GM20431 (cell line): ENCODE measurements around the gene LPCAT3.

Experiments used
- in situ Hi-C: fragments of 300-500 bp; cut with MseI, MboI; formaldehyde crosslinking; loops from one replicate; pipeline ENCODE4 v1.15.0; 2020; ENCODE audit warnings: low sequenced_read_pairs; ENCODE audit not compliant: unreplicated experiment

Gene LPCAT3

DNA sequence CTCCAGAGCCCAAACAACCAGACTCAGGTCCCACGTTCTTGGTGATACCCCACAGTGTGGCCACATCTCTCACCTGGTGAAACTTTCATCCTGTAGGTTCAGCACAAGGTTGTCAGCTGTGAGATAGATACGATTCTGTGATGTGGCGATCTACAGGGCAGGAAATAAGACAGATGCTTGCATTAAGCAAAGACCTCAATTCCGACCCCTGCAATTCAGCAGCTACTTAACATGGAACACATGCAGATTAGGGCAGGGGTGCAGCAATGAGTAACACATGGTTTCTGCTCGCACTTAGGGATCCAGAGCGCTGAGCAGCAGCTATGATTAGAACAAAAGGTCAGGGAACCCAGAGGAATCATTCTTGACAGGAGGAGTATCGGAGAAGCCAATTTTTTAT lies 51.9 kb downstream of the LPCAT3 start:
- in situ Hi-C loops = no loop called here

DNA sequence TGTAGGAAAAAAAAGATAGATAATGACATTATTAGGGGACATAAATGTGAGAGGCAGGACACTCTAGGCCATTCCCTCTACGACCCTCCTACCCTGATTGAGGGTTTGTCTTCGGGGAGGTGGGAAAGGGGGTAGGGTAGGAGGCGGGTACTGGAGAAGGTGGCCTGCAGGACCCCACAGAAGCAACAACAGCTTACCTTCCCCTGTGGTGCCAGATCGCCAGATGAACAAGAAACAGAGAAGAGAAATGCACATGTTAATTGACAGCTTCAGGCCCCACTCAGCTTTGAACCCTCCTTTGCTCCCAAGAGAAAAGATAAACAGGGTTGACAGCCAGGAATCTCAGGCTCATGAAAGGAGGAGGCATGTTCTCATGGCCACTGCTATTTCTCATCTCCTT lies 52.6 kb downstream of the LPCAT3 start:
- in situ Hi-C loops = no loop called here

DNA sequence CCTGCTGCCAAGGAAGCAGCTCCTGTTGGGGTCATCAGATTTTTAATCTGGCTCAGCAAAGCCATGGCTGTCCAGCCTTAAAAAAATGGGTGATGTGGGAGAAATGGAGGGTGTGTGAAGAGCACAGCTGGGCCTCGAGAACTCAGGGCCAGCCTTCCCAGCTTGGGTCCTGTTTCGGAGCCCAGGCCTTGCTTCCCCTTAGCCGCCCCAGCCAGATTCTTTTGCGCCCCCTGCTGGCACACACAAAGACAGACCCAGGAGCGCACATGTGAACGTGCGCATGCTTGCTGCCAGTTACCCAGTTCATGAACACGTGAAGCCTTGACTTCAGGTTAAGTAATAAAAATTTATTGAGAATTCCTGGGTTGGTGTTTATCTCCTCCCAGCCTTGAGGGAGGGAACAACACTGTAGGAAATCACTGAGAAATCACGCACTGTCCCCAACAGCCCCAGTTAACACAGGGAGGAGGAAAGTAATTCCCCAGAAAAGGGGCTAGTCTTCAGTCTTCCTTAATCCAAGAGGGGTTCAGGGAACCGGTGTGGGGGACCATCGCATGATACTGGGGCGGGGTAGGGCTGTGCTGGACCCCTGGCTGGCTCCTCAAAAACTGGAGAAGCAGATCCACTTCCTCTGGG lies 53.1 kb downstream of the LPCAT3 start:
- in situ Hi-C loops = no loop called here

DNA sequence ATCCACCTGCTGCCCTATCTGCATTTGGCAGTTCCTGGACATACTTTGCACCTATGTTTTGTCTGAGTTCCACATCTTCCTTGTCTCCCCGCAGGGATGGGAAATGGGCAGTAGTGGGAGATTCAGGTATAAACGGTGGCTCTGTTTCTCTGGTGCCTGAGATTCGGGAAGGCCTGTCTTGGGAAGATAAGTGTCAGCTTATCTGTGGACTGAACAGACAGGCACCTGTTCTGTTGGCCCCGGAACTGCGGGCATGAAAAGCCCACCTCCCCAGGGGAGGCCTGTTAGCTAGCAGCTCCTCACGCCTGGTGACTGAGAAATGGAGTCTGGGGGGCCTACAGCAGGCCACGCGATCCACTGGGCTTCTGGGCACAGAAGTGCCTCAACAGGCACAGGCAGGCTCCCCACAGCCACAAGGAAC lies 53.7 kb downstream of the LPCAT3 start:
- in situ Hi-C loops = no loop called here

DNA sequence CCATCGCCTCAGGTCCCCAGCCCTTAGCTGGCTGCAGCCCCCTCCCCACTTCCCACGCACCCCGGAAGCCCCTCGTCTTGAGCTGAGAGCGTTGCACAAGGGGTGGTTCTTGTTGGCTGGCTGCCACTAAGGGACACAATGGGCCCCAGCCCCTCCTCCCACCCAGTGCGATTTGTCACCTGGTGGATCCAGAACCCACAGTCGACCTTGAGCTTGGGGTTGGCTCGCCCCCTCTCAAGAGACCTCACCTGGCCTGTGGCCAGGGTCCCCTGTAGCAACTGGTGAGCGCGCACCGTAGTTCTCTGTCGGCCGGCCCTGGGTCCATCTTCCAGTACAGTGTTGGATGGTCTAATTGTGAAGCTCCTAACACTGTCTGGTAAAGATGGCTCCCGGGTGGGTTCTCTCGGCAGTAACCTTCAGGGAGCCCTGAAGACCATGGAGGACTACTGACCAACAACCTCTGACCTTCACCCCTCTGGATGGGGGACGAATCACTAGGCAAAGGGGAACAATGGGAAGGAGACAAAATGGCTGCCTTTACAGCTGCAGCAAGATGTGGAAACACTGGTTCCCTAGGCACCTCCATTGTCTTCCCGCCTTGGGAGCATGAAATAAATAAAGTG lies 54.4 kb downstream of the LPCAT3 start:
- in situ Hi-C loops = no loop called here

DNA sequence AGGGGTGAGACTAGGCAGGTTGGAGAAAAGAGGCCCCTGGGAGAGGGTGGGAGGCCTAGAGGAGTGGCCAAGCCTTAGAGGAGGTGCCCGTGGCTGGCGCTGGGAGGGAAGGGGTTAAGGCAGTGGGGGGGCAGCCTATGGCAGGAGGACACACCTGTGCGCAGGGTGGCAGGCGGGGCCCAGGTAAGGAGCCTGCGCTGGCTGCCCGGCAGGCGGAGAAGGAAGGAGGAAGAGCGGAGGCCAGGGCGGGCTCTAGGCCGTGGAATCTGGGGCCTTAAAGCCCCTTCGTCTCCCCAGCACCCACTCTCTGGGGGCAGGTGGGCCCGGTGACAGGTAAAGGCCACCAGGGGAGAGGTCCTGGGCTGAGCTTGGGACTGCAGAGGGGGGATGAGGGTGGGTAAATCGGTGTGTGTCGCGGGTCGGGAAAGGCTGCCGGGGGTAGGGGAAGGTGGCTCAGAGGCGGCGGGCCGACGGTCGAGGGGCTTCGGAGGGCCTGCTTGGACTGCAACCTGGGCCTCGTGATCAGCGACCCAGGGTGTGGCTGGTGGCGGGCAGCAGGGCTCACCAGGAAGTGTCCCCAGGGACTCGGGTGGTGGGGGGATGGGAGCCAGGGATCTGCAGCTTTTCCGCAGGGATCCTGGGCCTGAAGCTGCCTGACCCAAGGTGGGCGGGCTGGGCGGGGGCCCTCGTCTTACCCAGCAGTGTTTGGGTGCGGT lies 55.1 kb downstream of the LPCAT3 start:
- in situ Hi-C loops = no loop called here

DNA sequence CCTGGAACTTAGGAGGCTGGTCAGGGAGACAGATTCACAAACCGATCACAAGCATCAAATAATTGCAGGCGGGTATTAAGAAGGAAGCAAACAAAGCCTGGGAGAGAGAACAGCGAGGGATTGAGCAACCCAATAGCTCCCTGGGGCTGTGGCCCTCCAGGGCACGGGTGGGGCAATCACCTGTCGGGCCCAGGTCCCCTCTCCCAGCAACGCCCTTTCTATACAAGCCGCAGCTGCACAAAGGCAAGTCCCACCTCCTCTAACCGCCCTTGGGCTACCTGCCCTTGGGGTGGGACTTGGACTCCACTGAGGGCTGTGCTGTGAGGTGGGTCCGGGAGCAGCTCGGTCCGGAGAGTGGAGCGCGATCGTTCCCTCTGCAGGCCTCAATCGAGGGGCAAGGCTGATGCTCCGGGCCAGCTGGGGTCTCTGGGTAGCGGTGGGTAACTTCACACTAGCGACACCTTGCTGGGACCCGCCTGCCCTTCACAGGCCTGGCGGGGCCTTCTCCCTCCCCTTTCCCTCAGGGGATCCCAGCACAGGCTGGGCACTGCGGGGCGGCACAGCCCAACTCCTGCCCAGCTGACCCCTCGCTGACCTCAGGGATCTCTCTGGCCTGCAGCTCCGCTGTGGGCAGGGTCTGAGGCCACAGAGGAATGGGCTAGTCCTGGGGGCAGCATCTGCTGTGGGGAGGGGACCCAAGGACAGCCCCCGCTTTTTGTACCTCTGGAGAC lies 55.8 kb downstream of the LPCAT3 start:
- in situ Hi-C loops = no loop called here

DNA sequence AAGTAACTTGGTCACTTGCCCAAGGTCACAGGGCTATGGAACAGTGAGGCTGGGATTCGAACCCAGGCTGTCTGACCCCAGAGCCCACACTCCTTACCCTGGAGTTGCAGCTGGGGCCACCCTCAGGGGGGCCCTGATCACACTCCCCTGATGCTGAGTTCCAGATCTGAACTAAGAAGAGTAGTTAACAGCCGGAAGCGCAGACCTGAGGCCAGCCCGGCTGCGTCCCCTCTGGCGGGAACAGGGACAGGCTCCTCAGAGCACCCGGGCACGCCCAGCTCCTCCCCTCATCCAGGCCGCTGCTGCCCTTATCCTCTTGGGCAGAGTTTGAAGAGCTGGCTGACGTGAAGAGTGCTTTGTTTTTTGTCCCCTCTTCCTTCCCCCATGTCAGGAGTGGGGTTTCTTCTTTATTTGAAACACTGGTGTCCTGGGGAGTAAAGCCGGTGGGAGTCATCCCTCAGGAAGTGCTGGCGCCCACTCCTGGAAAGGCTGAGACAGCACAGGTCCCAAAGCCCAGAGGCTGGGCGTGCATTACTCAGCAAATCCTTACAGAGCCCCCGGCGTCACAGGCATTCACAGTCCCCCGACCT lies 56.5 kb downstream of the LPCAT3 start:
- in situ Hi-C loops = no loop called here

DNA sequence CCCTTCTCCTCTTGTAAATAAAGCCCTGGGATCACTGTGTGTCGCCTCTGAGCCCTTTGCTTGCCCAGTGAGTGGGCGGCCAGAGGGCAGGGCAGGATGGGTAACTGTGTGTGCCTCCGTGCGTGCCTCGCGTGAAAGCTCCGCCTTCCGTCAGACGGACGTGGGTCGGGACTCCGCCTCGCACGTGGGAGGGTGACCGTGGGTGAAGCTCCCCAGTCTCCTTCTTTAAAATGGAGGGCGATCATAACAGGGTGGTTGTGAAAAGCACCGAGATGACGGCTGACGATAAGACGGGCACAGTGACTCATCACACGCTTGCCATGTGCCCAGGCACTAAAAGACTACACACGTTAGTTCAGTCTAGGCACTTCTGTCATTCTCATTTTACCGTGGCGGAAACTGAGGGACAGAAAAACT lies 57.0 kb downstream of the LPCAT3 start:
- in situ Hi-C loops = no loop called here

DNA sequence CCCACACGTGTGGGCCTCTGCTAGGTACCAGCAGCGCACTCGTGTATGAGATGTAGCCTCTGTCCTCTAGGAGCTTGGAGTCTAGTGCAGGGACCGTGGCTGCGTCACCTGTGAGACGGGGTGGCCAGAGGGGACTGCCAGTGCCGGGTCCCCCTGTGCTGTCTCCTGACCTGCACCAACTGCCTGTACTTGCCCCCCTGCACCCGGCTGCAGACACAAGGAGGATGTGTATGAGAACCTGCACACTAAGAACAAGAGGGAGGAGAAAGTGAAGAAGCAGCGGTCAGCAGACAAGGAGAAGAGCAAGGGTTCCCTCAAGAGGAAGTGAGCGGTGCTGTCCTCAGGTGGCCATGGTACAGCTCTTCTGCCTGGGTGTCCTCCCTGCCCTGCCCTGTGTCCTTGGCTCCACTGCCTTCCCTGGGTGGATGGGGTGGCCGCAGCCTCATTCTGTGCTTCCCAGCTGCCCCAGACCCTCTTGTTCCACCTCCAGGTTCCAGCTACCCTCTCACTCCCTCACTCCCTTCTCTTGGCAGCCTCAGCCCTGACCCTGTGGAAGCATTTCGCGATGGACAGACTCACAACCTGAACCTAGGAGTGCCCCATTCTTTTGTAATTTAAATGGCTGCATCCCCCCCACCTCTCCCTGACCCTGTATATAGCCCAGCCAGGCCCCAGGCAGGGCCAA lies 57.5 kb downstream of the LPCAT3 start:
- in situ Hi-C loops = no loop called here

DNA sequence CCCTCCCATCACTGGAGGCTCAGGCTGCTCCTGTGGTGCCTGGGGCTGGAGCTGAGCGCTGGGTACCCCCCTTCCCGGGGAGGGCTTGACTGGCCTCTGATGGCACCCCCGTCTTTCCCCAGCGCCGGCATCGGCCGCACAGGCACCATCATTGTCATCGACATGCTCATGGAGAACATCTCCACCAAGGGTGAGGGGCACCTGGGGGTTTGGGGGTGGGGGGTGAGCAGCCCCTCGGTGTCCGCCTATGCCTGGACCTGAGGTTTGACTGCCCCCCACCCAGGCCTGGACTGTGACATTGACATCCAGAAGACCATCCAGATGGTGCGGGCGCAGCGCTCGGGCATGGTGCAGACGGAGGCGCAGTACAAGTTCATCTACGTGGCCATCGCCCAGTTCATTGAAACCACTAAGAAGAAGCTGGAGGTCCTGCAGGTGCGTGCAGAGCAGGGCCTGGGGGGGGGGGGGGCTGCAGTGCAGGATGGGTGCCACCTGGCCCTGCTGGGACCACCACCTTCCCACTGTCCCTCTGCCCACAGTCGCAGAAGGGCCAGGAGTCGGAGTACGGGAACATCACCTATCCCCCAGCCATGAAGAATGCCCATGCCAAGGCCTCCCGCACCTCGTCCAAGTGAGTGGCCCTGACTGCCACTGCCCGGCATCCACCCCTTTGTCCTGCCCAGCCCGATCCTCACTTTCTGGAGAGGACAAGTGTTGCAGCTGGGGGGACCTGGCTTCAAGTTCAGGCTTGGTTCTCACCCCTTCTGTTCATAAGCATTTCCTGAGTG lies 58.3 kb downstream of the LPCAT3 start:
- in situ Hi-C loops = no loop called here

DNA sequence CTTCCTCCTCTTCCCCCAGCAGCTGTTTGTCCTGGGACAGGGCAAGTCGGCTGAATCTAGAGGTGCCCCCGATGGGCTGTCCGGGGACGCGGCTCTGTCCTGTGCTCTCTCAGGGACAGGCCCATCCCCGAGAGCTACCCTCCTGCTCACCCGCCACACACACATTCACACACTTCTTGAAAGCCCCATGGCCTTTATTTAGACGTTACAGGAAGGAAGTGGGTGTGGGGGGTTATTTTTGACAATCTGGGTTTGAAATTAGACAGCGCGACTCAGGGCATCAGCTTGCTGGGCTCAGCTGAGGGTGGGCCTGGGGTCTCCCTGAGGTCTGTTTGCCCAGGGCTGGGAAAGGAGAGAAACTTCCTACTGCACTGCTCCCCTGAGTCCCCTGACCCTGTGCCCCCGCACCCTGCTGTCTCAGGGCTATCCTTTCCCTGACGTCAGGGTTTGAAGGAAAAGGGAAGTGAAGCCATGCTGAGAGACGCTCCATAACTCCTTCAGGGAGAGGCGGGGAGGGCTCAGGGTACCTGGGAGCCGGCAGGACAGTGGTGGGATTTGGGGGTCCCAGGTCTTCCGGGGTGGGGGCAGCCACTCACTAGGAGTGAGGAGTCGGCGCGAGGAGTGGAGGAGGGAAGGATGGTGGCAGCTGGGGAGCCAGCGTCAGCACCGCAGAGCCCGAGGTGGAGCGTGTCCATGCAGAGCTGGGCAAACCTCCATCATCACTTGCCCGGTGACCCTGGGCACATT lies 59.0 kb downstream of the LPCAT3 start:
- in situ Hi-C loops = no loop called here

DNA sequence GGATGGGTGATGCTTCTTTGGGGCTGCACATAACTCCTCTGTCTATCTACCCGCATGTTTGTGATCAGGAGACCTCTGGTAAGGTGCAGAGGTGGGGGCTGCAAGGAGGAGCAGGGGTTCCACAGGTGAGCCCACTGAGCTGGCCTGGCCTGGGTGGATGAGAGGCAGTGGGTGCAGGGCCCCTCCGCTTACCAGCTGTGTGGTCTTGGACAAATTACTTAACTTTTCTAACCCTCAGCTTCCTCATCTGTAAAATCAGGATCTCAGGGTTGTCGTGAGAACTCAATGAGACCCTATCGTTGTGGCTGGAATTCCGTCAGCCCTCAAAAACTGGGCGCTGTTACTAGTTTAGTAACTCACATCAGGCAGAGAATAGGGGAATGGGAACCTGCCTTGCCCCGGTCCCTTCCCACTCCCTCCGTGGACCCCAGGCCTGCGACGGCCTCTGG lies 59.6 kb downstream of the LPCAT3 start:
- in situ Hi-C loops = no loop called here

DNA sequence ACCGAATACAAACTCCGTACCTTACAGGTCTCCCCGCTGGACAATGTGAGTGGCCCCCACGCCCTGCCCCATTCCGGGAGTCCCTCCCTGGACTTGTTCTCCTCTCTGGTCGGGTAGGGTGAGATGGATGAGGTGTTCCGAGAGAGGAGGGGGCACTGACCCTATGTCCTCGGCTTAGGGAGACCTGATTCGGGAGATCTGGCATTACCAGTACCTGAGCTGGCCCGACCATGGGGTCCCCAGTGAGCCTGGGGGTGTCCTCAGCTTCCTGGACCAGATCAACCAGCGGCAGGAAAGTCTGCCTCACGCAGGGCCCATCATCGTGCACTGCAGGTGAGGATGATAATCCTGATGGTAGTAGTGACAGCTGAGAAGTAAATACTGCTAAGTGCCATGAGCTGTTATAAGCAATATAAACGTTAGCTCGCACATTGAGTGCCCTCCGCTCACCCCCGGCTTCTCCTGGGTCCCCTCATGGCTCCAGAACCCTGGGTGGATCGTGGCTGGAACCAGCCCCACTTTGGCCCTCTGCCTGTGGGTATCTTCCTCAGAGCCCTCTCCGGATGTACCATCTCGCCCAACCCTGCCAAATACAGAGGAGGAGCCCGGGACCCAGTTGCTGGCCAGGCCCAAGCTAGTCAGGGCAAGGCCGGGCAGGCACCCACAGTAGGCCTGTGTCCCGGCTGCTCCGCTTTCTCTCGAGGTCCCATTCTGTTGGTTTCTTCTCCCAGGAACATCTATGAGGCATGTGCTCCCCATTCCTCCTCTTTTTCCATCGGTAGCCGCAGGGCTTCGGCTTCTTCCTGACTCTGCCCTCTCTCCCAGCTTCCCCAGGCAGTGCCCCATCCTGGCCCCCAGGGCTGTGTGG lies 60.3 kb downstream of the LPCAT3 start:
- in situ Hi-C loops = no loop called here

DNA sequence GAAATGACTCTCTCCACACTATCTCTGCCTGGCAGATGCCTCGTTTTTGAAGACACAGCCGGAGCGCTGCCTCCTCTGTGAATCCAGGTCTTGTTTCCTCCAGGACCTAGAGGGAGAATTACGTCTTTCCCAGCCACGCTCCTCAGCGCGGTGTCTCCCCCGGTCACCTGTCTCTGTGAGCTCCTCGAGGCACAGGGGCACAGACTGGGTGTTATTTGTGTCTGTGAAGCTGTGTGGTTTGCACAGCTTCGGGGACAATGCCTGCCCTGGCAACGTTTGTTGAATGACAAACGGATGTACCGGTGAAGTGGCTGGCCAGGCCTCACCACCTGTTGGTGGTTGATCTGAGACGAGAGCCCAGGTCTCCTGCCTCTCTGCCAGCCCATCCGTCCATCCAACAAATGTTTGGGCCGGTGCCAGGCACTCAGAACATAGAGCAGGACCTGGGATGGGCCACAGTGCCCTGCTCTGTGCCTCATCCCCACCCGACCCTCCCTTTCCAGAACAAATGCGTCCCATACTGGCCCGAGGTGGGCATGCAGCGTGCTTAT lies 61.0 kb downstream of the LPCAT3 start:
- in situ Hi-C loops = no loop called here

DNA sequence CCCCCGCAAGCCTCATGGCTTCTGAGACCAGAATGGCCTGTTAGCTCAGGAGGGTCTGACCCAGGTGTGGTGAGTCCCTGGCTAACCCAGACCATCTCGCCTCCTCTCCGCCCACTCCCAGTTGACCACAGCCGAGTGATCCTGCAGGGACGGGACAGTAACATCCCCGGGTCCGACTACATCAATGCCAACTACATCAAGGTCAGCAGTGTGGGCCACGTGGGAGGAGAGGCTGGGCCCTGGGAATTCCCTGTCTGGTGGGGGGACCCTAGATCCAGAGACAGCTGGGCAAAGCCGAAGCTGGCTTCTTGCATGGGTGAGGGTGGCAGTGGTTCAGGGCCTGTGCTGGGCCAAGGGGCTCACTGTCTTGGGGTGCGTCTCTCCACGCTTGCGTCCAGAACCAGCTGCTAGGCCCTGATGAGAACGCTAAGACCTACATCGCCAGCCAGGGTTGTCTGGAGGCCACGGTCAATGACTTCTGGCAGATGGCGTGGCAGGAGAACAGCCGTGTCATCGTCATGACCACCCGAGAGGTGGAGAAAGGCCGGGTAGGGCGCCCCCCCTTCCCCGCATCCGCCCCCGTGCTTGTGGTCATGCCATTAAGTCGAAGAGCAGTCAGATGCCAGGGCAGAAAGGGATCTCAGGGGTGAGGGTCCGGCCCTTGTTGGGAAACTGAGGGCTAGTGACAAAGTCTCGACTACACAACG lies 62.1 kb downstream of the LPCAT3 start:
- in situ Hi-C loops = no loop called here
